ENCODE measurements around the gene TCEANC2.

Gene TCEANC2

DNA sequence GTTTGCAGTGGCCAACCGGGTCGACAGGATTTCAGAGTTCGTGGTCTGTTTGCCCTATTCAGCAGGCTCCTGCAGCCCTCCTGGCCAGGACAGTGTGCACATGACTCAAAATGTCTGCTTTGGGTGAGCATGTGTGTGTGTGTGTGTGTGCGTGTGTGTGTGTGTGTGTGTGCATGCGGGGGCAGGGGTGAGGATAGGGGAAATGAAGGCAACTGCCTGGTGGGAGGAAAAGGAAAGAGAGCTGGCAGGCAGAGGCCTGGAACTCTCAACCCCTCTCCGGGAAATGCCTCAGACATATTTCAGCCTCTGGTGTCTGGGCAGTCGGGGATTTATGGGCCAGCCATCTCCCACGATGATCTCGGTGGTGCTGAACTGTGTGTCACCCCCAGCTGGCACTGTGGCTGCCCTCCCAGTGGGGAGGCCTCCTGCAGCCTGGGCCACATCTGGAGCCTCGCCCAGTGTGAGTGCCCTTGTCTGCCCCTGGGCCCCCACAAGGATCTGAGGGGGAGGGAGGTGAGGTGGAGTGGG is 84.2 kb downstream of the TCEANC2 start:
- DNase-seq = peak; percentile 47

DNA sequence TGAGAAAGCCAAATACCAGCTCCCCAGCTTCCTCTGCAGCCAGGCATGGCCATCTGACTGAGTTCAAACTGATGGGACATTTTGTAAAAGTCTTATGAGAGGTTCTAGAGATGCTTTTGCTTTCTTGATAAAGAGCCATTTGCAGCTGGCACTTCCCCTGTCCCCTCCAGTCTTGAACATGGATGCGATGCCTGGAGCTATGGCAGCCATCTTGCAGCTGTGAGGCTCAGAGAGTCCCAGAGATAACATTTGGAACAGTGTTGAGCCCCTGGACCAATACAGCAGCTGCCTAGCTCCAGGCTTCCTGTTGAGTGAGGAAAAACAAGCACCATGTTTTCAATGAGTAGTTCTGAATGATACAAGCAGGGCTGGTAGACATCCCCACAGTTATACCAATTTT is 85.6 kb downstream of the TCEANC2 start:
- DNase-seq = no peak

GRCh38 chr1:54139711-54140110 is 86.3 kb downstream of the TCEANC2 start:
- DNase-seq = no peak

- no peak for DNase-seq
Observed at GRCh38 chr1:54142146-54142900, 88.9 kb downstream of the TCEANC2 start.

DNA sequence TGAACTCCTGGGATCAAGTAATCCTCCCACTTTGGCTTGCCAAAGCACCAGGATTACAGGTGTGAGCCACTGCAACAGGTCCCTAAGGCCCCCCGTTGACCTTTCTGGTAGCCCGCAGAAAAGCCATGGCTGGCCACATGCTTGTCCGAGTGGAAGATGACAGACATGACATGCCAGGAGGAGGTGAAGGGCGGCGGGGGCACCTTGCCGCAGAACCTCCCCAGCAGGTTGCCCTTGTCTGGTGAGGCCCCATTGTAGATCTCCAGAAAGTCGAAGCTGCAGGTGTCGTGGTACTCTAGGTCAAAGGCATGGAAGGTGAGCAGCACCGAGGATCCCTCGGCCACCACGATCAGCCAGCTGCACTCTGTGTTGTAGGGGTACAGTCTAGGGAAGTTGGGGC is 91.0 kb downstream of the TCEANC2 start:
- DNase-seq = no peak

- no peak for DNase-seq
Observed at GRCh38 chr1:54149734-54150133, 96.3 kb downstream of the TCEANC2 start.

DNA sequence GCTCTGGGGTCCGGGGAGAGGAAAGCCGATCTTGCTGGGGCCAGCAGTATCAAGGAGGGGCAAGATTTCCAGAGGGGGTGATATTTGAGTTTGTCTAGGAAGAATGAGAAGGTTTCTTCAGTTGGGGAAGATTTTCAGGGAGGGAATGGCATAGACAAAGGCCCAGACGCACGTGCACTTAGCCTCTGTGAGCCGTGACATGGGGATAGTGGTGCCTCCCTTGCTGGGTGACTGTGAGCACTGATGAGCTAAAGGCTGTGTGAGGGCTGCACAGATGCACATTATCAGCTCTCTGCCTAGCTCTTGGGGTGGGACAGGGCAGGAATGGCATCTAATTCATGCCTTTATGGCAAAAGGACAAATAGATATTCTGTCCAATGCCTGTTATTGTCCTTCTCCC is 97.6 kb downstream of the TCEANC2 start:
- DNase-seq = no peak

DNA sequence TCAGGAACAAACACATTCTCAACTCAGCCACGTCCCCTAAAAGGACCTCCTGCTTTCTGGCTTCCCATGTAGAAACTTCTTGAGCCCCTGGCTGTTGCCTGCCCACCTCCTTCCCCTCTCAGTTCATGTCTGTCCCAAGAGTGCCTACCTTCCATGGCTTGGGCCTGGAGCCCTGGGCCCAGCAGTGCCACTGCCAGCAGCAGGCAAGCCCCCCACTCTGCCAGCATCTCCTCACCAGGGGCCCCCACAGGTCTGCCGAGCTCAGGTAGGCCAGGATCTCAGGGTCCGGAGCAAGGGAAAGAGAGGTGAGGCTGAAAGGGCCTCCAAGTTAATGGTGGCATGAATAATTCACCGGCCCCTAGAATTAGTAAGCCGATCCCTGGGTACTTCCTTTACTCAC is 99.3 kb downstream of the TCEANC2 start, which contains the start of gene CDCP2:
Gene CDCP2 (minus strand): TSS at position 305 of the 400 bp plus-strand sequence. CDS start 78 bp downstream, at position 227.
- no peak for DNase-seq

DNA sequence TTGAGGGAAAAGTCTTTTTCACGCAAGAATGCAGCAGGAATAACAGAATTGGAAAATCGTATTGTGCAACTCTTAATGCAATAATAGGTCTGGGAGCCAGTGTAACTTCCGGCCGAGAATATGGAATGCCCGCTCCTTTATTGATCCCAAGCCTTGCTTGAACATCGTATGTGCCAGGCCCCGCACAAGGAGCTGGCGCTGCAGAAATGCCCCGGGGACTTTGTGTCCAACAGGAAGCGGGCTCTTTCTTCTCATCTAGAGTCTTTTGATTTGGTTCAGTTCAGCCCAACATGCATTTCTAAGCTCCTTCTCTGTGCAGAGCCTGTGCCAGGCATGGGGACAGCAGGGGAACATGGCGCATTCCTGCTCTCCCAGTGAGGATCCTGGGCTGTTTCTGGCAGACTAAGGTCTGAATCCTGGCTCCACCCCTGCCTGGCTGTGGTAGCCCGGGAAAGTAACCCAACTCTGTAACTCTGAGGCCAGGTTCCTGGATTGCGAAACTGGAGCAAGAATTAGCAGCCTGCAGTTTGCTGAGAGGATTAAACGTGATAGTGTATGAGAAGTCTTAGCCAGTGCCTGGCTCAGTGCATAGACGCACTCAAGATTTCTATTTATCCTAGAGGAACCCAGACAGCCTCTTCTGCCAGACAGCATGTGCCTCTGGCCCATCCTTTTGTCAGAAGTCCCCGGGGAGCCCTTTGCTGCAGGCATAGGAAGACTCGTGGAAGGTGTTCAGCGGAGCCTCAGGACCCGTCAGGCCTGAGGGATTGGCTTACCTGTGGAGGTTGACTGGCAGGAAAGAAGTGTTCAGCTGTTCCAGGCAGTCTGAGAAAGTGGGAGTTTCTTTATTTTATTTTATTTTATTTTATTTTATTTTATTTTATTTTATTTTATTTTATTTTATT is 100.4 kb downstream of the TCEANC2 start:
- no peak for DNase-seq

Measured in hematopoietic multipotent progenitor cell treated with erythropoietin and hydrocortisone succinate and interleukin-3 and kit ligand, for 8 days (in vitro differentiated cells).